HEK293 (cell line): ENCODE results near the gene ABCC3.

Experiments used
- CTCF ChIA-PET: fragments of 350-600 bp; formaldehyde crosslinking; extraction: SDS; loops from one replicate; lab custom pipeline; 2021; ENCODE audit warnings: antibody characterized with exemption; lab: Yijun Ruan, JAX
- POLR2A ChIA-PET: fragments of 300-600 bp; formaldehyde crosslinking; extraction: SDS; loops from one replicate; lab custom pipeline; 2020; ENCODE audit warnings: antibody characterized with exemption, inconsistent platforms; lab: Yijun Ruan, JAX
- H3K27ac ChIP-seq: fragments of 200-500 bp; sonication (Bioruptor generic); 2 replicates; pipeline ENCODE4 v1.5.1; 2014; ENCODE audit warnings: low read depth, low read length, control low read depth, inconsistent platforms; ENCODE audit errors: extremely low read depth
- H3K36me3 ChIP-seq, 2 experiments: fragments of 200-500 bp in 1 of 2; sonication (Bioruptor generic) in 1 of 2; 1 replicate in 1 of 2; 2 replicates in 1 of 2; pipeline ENCODE4 v1.5.1; 2014 to 2017; ENCODE audit warnings: inconsistent platforms in 2 of 2, low read length in 2 of 2; ENCODE audit not compliant: control insufficient read depth in 2 of 2, insufficient read depth in 1 of 2
- H3K4me1 ChIP-seq: fragments of 200-500 bp; sonication (Bioruptor generic); 2 replicates; pipeline ENCODE4 v1.5.1; 2014; ENCODE audit warnings: mild to moderate bottlenecking, low read length, inconsistent platforms; ENCODE audit not compliant: control insufficient read depth, insufficient read depth
- H3K4me3 ChIP-seq: 2 replicates; pipeline ENCODE4 v1.5.1; 2011; ENCODE audit warnings: low read depth, mild to moderate bottlenecking, control low read depth, low read length, moderate library complexity
- H3K9me3 ChIP-seq: fragments of 200-500 bp; sonication (Bioruptor generic); 2 replicates; pipeline ENCODE4 v1.5.1; 2014; ENCODE audit warnings: low read depth, low read length, inconsistent platforms; ENCODE audit not compliant: control insufficient read depth, insufficient read depth
- ELK4 ChIP-seq: IDR thresholded peaks from 2 replicates; pipeline ENCODE4 v1.6.1; 2011; ENCODE audit warnings: mild to moderate bottlenecking, low read depth, low read length, borderline replicate concordance
- GLIS1 ChIP-seq: fragments of 450-650 bp; formaldehyde crosslinking; IDR thresholded peaks from 2 replicates; pipeline ENCODE4 v1.5.1; 2016; ENCODE audit warnings: missing biosample characterization, missing genetic modification characterization
- HOXA7 ChIP-seq: sonication (generic); formaldehyde crosslinking; IDR thresholded peaks from 2 replicates; pipeline ENCODE4 v1.8.1; 2022; ENCODE audit warnings: missing genetic modification reagents, borderline replicate concordance
- HOXD13 ChIP-seq: sonication (generic); formaldehyde crosslinking; IDR thresholded peaks from 2 replicates; pipeline ENCODE4 v1.8.0; 2022; ENCODE audit warnings: missing genetic modification reagents, borderline replicate concordance
- MZF1 ChIP-seq: fragments of 450-650 bp; formaldehyde crosslinking; IDR thresholded peaks from 2 replicates; pipeline ENCODE4 v1.5.1; 2017; ENCODE audit warnings: missing biosample characterization, missing genetic modification characterization, borderline replicate concordance
- OVOL3 ChIP-seq: fragments of 450-650 bp; formaldehyde crosslinking; IDR thresholded peaks from 2 replicates; pipeline ENCODE4 v1.5.1; 2016; ENCODE audit warnings: missing biosample characterization, missing genetic modification characterization
- SCRT2 ChIP-seq: fragments of 450-650 bp; formaldehyde crosslinking; IDR thresholded peaks from 2 replicates; pipeline ENCODE4 v1.5.1; 2016; ENCODE audit warnings: missing biosample characterization, missing genetic modification characterization
- WT1 ChIP-seq: fragments of 450-650 bp; formaldehyde crosslinking; IDR thresholded peaks from 2 replicates; pipeline ENCODE4 v1.5.1; 2016; ENCODE audit warnings: missing biosample characterization, missing genetic modification characterization
- YY1 ChIP-seq: fragments of 450-650 bp; formaldehyde crosslinking; IDR thresholded peaks from 2 replicates; pipeline ENCODE4 v1.5.1; 2018; ENCODE audit warnings: missing biosample characterization, missing genetic modification characterization
- ZBTB20 ChIP-seq: fragments of 450-650 bp; formaldehyde crosslinking; IDR thresholded peaks from 2 replicates; pipeline ENCODE4 v1.5.1; 2016; ENCODE audit warnings: missing biosample characterization, missing genetic modification characterization
- ZBTB6 ChIP-seq: fragments of 450-650 bp; formaldehyde crosslinking; IDR thresholded peaks from 2 replicates; pipeline ENCODE4 v1.5.1; 2017; ENCODE audit warnings: missing biosample characterization, missing genetic modification characterization
- ZFP41 ChIP-seq: fragments of 450-650 bp; formaldehyde crosslinking; IDR thresholded peaks from 2 replicates; pipeline ENCODE4 v1.5.1; 2016; ENCODE audit warnings: missing biosample characterization, missing genetic modification characterization, borderline replicate concordance
- ZIC2 ChIP-seq: fragments of 450-650 bp; formaldehyde crosslinking; IDR thresholded peaks from 2 replicates; pipeline ENCODE4 v1.5.1; 2016; ENCODE audit warnings: missing biosample characterization, missing genetic modification characterization
- ZNF157 ChIP-seq: fragments of 450-650 bp; formaldehyde crosslinking; IDR thresholded peaks from 2 replicates; pipeline ENCODE4 v1.5.1; 2016; ENCODE audit warnings: missing biosample characterization, missing genetic modification characterization
- ZNF202 ChIP-seq: fragments of 450-650 bp; formaldehyde crosslinking; IDR thresholded peaks from 2 replicates; pipeline ENCODE4 v1.5.1; 2016; ENCODE audit warnings: missing biosample characterization, missing genetic modification characterization, borderline replicate concordance
- ZNF221 ChIP-seq: fragments of 450-650 bp; formaldehyde crosslinking; IDR thresholded peaks from 2 replicates; pipeline ENCODE4 v1.5.1; 2017; ENCODE audit warnings: missing biosample characterization, missing genetic modification characterization, borderline replicate concordance
- ZNF366 ChIP-seq: fragments of 450-650 bp; formaldehyde crosslinking; conservative IDR thresholded peaks from 2 replicates; pipeline ENCODE4 v1.5.1; 2016; ENCODE audit warnings: missing biosample characterization, missing genetic modification characterization
- ZNF404 ChIP-seq: fragments of 450-650 bp; formaldehyde crosslinking; IDR thresholded peaks from 2 replicates; pipeline ENCODE4 v1.5.1; 2017; ENCODE audit warnings: missing biosample characterization, missing genetic modification characterization
- ZNF488 ChIP-seq: fragments of 450-650 bp; formaldehyde crosslinking; IDR thresholded peaks from 2 replicates; pipeline ENCODE4 v1.5.1; 2016; ENCODE audit warnings: missing biosample characterization, missing genetic modification characterization
- ZNF544 ChIP-seq: fragments of 450-650 bp; formaldehyde crosslinking; IDR thresholded peaks from 2 replicates; pipeline ENCODE4 v1.5.0; 2017; ENCODE audit warnings: missing biosample characterization, missing genetic modification characterization
- ZNF558 ChIP-seq: fragments of 450-650 bp; formaldehyde crosslinking; IDR thresholded peaks from 2 replicates; pipeline ENCODE4 v1.5.1; 2016; ENCODE audit warnings: missing biosample characterization, missing genetic modification characterization
- ZNF610 ChIP-seq: fragments of 450-650 bp; formaldehyde crosslinking; IDR thresholded peaks from 2 replicates; pipeline ENCODE4 v1.5.1; 2016; ENCODE audit warnings: missing biosample characterization, missing genetic modification characterization, borderline replicate concordance
- ZNF621 ChIP-seq: fragments of 450-650 bp; formaldehyde crosslinking; IDR thresholded peaks from 2 replicates; pipeline ENCODE4 v1.5.1; 2017; ENCODE audit warnings: missing biosample characterization, missing genetic modification characterization
- ZNF639 ChIP-seq: fragments of 450-650 bp; formaldehyde crosslinking; IDR thresholded peaks from 2 replicates; pipeline ENCODE4 v1.5.1; 2016; ENCODE audit warnings: missing biosample characterization, missing genetic modification characterization
- ZNF707 ChIP-seq: fragments of 450-650 bp; formaldehyde crosslinking; IDR thresholded peaks from 2 replicates; pipeline ENCODE4 v1.5.1; 2016; ENCODE audit warnings: missing biosample characterization, missing genetic modification characterization
- ZNF837 ChIP-seq: fragments of 450-650 bp; formaldehyde crosslinking; IDR thresholded peaks from 2 replicates; pipeline ENCODE4 v1.5.1; 2016; ENCODE audit warnings: missing biosample characterization, missing genetic modification characterization

Gene ABCC3

GRCh38 chr17:50586421-50587247, 48.0 kb upstream of the ABCC3 start:
- no peak for TF ChIP-seq WT1
- no peak for TF ChIP-seq HOXA7 (CRISPR knock-in tag)
- peak; percentile 29 for TF ChIP-seq GLIS1 (tag by site-specific recombination)
- TF ChIP-seq OVOL3 (tag by site-specific recombination), result no peak
- no peak for TF ChIP-seq ZNF639
- no peak for TF ChIP-seq SCRT2 (tag by site-specific recombination)
- no peak for TF ChIP-seq ZNF488 (tag by site-specific recombination)
- no peak for TF ChIP-seq ZNF837 (tag by site-specific recombination)
- TF ChIP-seq ZNF621 (tag by site-specific recombination), result no peak
- no peak for TF ChIP-seq ZNF404 (tag by site-specific recombination)
- TF ChIP-seq HOXD13 (CRISPR knock-in tag), result no peak
- TF ChIP-seq ZIC2 (tag by site-specific recombination), result peak; percentile 45
- no peak for TF ChIP-seq YY1 (tag by site-specific recombination)
- no peak for TF ChIP-seq ZFP41 (tag by site-specific recombination)
- no peak for TF ChIP-seq ZNF544 (tag by site-specific recombination)
- ChIA-PET POLR2A (interaction anchor here (0.6 kb wide), 1 partner anchor 13 kb away, joined by 3 read pairs; no protein-coding TSS in a partner anchor), CTCF (interaction anchor here (0.6 to 1.1 kb wide), 3 partner anchors 8 to 118 kb away, joined by 3 to 5 read pairs (median 4); no protein-coding TSS in a partner anchor)
- Histone ChIP-seq H3K27ac (no peak overlapping the region), H3K4me1 (0 out of 2 replicates have a peak, but pooled peaks cover 3% of the 10 kb centered on the region), H3K4me3 (no peak overlapping the region), H3K9me3 (no peaks in the 10 kb centered on the region), H3K36me3 (no peaks in the 10 kb centered on the region)

GRCh38 chr17:50587571-50587970, 47.1 kb upstream of the ABCC3 start:
- Histone ChIP-seq H3K9me3 (no peaks in the 10 kb centered on the region), H3K4me3 (no peak overlapping the region)
- CTCF ChIA-PET, result interaction anchor here (0.8 to 2.2 kb wide), 3 partner anchors 39 to 92 kb away, joined by 3 to 15 read pairs (median 3); no protein-coding TSS in a partner anchor
- TF ChIP-seq ZBTB20 (tag by site-specific recombination), result no peak
- no peak for TF ChIP-seq MZF1 (tag by site-specific recombination)
- no peak for TF ChIP-seq ZNF157 (tag by site-specific recombination)
- TF ChIP-seq ZNF610 (tag by site-specific recombination), result no peak
- no peak for TF ChIP-seq ZNF221
- TF ChIP-seq ZNF366 (tag by site-specific recombination), result no peak
- no peak for TF ChIP-seq ZBTB6 (tag by site-specific recombination)
- TF ChIP-seq ZNF707 (tag by site-specific recombination), result no peak
- no peak for TF ChIP-seq ZNF202 (tag by site-specific recombination)
- TF ChIP-seq HOXA7 (CRISPR knock-in tag), result no peak
- no peak for TF ChIP-seq ELK4
- TF ChIP-seq ZNF558 (tag by site-specific recombination), result no peak
- TF ChIP-seq ZNF837 (tag by site-specific recombination), result no peak
- TF ChIP-seq, all 188 proteins: peak for 0
- Histone ChIP-seq H3K4me1 (0 out of 2 replicates have a peak, but pooled peaks cover 3% of the 10 kb centered on the region), H3K36me3 (no peaks in the 10 kb centered on the region), H3K27ac (no peak overlapping the region)
- POLR2A ChIA-PET, result no interaction called here
